Hepatocyte (in vitro differentiated cells): ENCODE measurements around the gene RNFT2. TPM values are rescaled to one million over a fixed set of nuclear protein-coding genes. Genes with fewer than 3 reads are reported as not detected.

Experiments
- DNase-seq: peaks from one replicate; pipeline ENCODE4 v3.0.0-alpha.2; 2016; ENCODE audit warnings: low spot score
- H2AFZ ChIP-seq: fragments of 200-600 bp; sonication (generic); 2 replicates; pipeline ENCODE4 v1.6.0; 2016; ENCODE audit warnings: antibody characterized with exemption, mild to moderate bottlenecking
- H3K27ac ChIP-seq: fragments of 200-600 bp; sonication (generic); 2 replicates; pipeline ENCODE4 v1.5.1; 2016; ENCODE audit warnings: mild to moderate bottlenecking
- H3K27me3 ChIP-seq: fragments of 200-600 bp; sonication (generic); 2 replicates; pipeline ENCODE4 v1.6.1; 2016
- H3K36me3 ChIP-seq: fragments of 200-600 bp; sonication (generic); replicated peaks from 2 replicates; pipeline ENCODE4 v1.5.1; 2016; ENCODE audit warnings: low read depth; ENCODE audit not compliant: insufficient read depth
- H3K4me1 ChIP-seq: fragments of 200-600 bp; sonication (generic); 2 replicates; pipeline ENCODE4 v1.5.1; 2016; ENCODE audit warnings: mild to moderate bottlenecking, moderate library complexity; ENCODE audit not compliant: insufficient read depth
- H3K4me2 ChIP-seq: fragments of 200-600 bp; sonication (generic); 2 replicates; pipeline ENCODE4 v1.6.0; 2016
- H3K4me3 ChIP-seq: fragments of 200-600 bp; sonication (generic); 2 replicates; pipeline ENCODE4 v1.5.1; 2016; ENCODE audit warnings: mild to moderate bottlenecking
- H3K79me2 ChIP-seq: fragments of 200-600 bp; sonication (generic); 2 replicates; pipeline ENCODE4 v1.6.0; 2017; ENCODE audit warnings: mild to moderate bottlenecking
- H3K9me2 ChIP-seq: fragments of 200-600 bp; sonication (generic); replicated peaks from 2 replicates; pipeline ENCODE4 v1.6.0; 2017; ENCODE audit warnings: mild to moderate bottlenecking; ENCODE audit not compliant: insufficient read depth
- H3K9me3 ChIP-seq: fragments of 200-600 bp; sonication (generic); 2 replicates; pipeline ENCODE4 v1.5.1; 2016; ENCODE audit warnings: low read depth, mild to moderate bottlenecking
- H4K20me1 ChIP-seq: fragments of 200-600 bp; sonication (generic); 2 replicates; pipeline ENCODE4 v1.6.0; 2016; ENCODE audit warnings: mild to moderate bottlenecking; ENCODE audit not compliant: insufficient read depth, poor library complexity, severe bottlenecking
- CTCF ChIP-seq: fragments of 200-600 bp; sonication (generic); IDR thresholded peaks from 2 replicates; pipeline ENCODE4 v1.5.1; 2016; ENCODE audit warnings: antibody characterized with exemption, mild to moderate bottlenecking; ENCODE audit not compliant: poor library complexity
- EZH2 ChIP-seq: fragments of 200-600 bp; sonication (generic); IDR thresholded peaks from 2 replicates; pipeline ENCODE4 v1.6.1; 2016; ENCODE audit warnings: antibody characterized with exemption, mild to moderate bottlenecking, borderline replicate concordance
- EZH2phosphoT487 ChIP-seq: fragments of 200-600 bp; sonication (generic); IDR thresholded peaks from one replicate; pipeline ENCODE4 v1.6.1; 2018; ENCODE audit warnings: antibody characterized with exemption, mild to moderate bottlenecking, low read depth, moderate library complexity; ENCODE audit not compliant: unreplicated experiment, severe bottlenecking
- WGBS: methylation state at CpG from one replicate; pipeline ENCODE4 v1.1.6; 2016; ENCODE audit warnings: low lambda C conversion rate; ENCODE audit errors: missing lambda C conversion rate; 5-methylcytosine and 5-hydroxymethylcytosine counted together
- polyA plus RNA-seq: library from polyadenylated mRNA; unstranded; fragments of >200 nt; fragmentation: Nextera tagmentation; extraction: Ambion mirVana; gene quantifications from 2 replicates; pipeline ENCODE4 v1.2.1, GENCODE V29; 2016
- total RNA-seq: library from RNA; depleted of rRNA; stranded (reverse); fragments of >200 nt; gene quantifications from 2 replicates; pipeline ENCODE4 v1.2.3, GENCODE V29; 2014

RNFT2 gene
- total and polyA plus RNA-seq, 2 experiments from 2014 or later, result 1.5 to 2.9 TPM

GRCh38 chr12:116790066-116790465 is 52.0 kb downstream of the RNFT2 start:
- Histone ChIP-seq H3K9me2 (no peaks in the 10 kb centered on the region), H3K27me3 (no peaks in the 10 kb centered on the region), H3K4me3 (no peak overlapping the region), H3K9me3 (no peaks in the 10 kb centered on the region), H3K36me3 (no peaks in the 10 kb centered on the region), H3K79me2 (no peaks in the 10 kb centered on the region), H3K4me1 (no peaks in the 10 kb centered on the region), H4K20me1 (no peaks in the 10 kb centered on the region), H3K27ac (no peak overlapping the region), H3K4me2 (no peak overlapping the region), H2AFZ (no peak overlapping the region)
- TF ChIP-seq EZH2phosphoT487 (no peak), CTCF (no peak), EZH2 (no peak)
- 78% methylated on average over 1 of the region's 1 CpG for WGBS
- no peak for DNase-seq

GRCh38 chr12:116792403-116792802 is 54.3 kb downstream of the RNFT2 start:
- Histone ChIP-seq H3K79me2 (no peaks in the 10 kb centered on the region), H3K4me3 (no peak overlapping the region), H2AFZ (no peak overlapping the region), H3K27ac (no peak overlapping the region), H3K36me3 (no peaks in the 10 kb centered on the region), H3K4me1 (no peaks in the 10 kb centered on the region), H4K20me1 (no peaks in the 10 kb centered on the region), H3K4me2 (no peak overlapping the region), H3K27me3 (no peaks in the 10 kb centered on the region), H3K9me2 (no peaks in the 10 kb centered on the region), H3K9me3 (no peaks in the 10 kb centered on the region)
- 94% methylated on average over 10 of the region's 10 CpGs for WGBS
- no peak for DNase-seq
- no peak for TF ChIP-seq CTCF
- TF ChIP-seq EZH2, result no peak
- no peak for TF ChIP-seq EZH2phosphoT487

- WGBS, result 69% methylated on average over 4 of the region's 4 CpGs
- no peak overlapping the region for H3K4me2 ChIP-seq
- no peaks in the 10 kb centered on the region for H3K79me2 ChIP-seq
- no peaks in the 10 kb centered on the region for H3K36me3 ChIP-seq
- no peaks in the 10 kb centered on the region for H3K27me3 ChIP-seq
- no peak for DNase-seq
- H3K9me2 ChIP-seq, result no peaks in the 10 kb centered on the region
- H3K4me3 ChIP-seq, result no peak overlapping the region
- no peak overlapping the region for H3K27ac ChIP-seq
- H4K20me1 ChIP-seq, result no peaks in the 10 kb centered on the region
- no peak overlapping the region for H2AFZ ChIP-seq
- no peaks in the 10 kb centered on the region for H3K4me1 ChIP-seq
- H3K9me3 ChIP-seq, result no peaks in the 10 kb centered on the region
- TF ChIP-seq EZH2 (no peak), EZH2phosphoT487 (no peak), CTCF (no peak)
Observed at GRCh38 chr12:116794725-116795124, 56.6 kb downstream of the RNFT2 start.

- TF ChIP-seq EZH2 (no peak), EZH2phosphoT487 (no peak), CTCF (no peak)
- WGBS, result 94% methylated on average over 6 of the region's 6 CpGs
- no peaks in the 10 kb centered on the region for H3K36me3 ChIP-seq
Observed at GRCh38 chr12:116797885-116798284, 59.8 kb downstream of the RNFT2 start.

More at GRCh38 chr12:116797885-116798284, 59.8 kb downstream of the RNFT2 start:
- Histone ChIP-seq H4K20me1 (no peaks in the 10 kb centered on the region), H3K4me1 (no peaks in the 10 kb centered on the region), H3K9me3 (no peaks in the 10 kb centered on the region), H3K79me2 (no peaks in the 10 kb centered on the region), H3K4me2 (no peak overlapping the region), H3K27ac (no peak overlapping the region), H2AFZ (no peak overlapping the region), H3K27me3 (no peaks in the 10 kb centered on the region), H3K9me2 (no peaks in the 10 kb centered on the region), H3K4me3 (no peak overlapping the region)
- DNase-seq, result no peak
